Dermis microvascular lymphatic vessel endothelial cell (primary cell): ENCODE data around the gene ADAMTS5. TPM values are rescaled to one million over a fixed set of nuclear protein-coding genes. Genes with fewer than 3 reads are reported as not detected.

Experiments
- DNase-seq, 2 donors: peaks; one replicate each; pipeline versions ENCODE4 v3.0.0 to v3.0.0-alpha.2; 2010; ENCODE audit warnings: low read depth in 2 of 2
- total RNA-seq: library from RNA; depleted of rRNA; stranded (reverse); fragments of >200 nt; gene quantifications from 2 replicates; pipeline ENCODE4 v1.2.1, GENCODE V29; 2014

Gene ADAMTS5
- total RNA-seq, result 0.39 and 1.4 TPM in 2 replicates

GRCh38 chr21:26967062-26967913 lies at the start of gene ADAMTS5:
TSS of gene ADAMTS5 (minus strand) at chr21:26967088. CDS start at chr21:26966391, 697 bp downstream.
- no peak for DNase-seq

DNA sequence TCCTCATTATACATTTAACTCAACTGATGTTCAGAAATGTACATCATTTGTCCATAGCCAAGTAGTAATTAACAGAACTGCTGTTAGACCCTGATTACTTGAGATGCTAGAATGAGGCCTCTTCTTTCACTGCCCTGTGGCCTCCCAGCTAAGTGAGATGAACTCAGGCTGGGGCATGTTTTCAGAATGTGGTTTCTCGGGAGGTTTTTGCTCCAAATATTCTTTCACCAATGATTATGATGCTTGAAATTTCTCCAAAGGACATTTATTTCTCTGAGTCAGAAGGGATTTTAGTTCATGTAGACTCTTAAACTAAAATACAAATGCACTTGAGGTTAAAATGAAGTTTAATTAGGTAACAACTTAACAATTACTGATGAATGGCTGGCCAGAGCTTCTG lies 34.6 kb upstream of the ADAMTS5 start:
- no peak for DNase-seq

- DNase-seq, result no peak
Observed at GRCh38 chr21:26983576-26983975, 16.7 kb upstream of the ADAMTS5 start.

DNA sequence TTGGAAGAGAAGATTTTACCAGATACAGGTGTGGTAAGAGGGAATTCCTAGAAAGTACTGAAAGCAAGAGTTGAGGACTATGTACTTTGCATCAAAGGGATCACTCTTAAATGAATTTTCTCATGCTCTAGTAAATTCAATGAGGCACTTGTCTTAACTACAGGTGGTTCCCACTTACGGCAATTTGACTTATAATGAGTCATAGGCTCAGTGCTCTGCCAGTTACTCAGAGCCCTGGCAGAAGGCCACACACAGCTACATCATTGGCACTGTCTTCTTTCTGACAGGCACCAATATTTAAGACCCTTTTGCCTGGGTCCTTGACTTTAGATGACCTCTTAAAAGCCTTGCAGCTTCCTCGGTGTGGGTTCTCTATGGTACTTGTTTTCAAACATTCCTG lies 15.9 kb upstream of the ADAMTS5 start:
- no peak for DNase-seq

- no peak for DNase-seq
Observed at GRCh38 chr21:26977746-26978145, 10.9 kb upstream of the ADAMTS5 start.

DNA sequence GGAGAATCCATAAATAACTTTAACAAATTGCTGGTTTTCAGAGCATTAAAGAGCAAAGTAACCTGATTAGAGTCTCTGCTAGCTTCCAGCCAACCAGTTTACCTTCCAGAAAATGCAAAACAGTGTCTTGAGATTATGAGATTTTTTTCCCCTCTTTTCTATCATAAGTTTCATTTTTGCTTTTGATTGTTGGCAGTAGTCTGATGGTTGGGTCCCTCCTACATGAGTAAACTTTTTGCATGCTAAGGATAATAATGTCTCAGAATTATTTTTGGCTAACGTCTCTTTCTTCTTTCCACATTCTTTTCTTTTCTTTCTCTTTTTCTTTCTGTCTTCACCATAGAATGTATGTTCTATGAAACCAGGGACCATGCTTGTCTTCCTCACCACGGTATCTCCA lies 6.3 kb upstream of the ADAMTS5 start:
- no peak for DNase-seq

DNA sequence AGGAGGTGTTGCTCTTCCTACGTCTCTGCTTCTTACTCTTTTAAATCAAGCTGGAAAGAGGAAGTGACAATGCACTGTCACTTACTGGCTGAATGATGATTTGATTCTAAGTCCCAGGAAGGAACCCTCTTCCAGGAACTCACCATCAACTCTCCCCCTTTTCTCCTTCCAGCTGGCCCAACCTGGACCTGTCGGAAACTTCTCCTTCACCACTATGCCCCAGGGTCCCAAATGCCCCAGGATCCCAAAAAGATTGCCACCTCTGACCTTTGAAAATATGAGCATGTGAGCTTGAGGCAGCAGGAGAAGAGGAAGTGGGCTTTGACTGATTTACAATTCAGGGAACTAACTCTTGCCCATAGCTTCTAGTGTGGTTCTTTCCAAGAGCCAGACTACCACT lies 5.3 kb upstream of the ADAMTS5 start:
- no peak for DNase-seq

- DNase-seq, result no peak
Observed at GRCh38 chr21:26969971-26970725, 3.3 kb upstream of the ADAMTS5 start.

DNA sequence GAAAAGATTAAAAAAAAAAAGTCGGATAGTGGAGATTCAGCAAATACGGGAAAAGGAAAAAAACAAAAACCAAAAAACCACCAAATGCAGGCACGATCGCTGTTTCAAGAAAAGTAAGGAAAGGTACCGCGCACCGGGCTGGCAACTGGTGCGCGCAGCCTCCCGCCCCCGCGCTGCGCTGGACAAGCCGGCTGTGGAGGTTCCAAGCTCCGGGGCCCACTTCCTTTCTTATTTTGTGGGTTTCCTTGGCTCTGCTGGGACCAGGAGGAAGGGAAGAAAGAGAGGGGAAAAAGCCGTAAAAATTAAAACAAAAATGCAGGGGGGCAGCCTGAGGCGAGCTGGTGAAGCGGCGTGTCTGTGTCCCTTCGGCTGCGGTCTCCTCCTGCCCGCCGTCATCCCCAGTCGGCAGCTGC lies 233 bp downstream of the ADAMTS5 start:
- DNase-seq, result no peak

GRCh38 chr21:26965907-26966581 lies 844 bp downstream of the ADAMTS5 start:
- no peak for DNase-seq

- no peak for DNase-seq
Observed at GRCh38 chr21:26965040-26965906, 1.6 kb downstream of the ADAMTS5 start.

GRCh38 chr21:26964170-26964778 lies 2.6 kb downstream of the ADAMTS5 start:
- DNase-seq, result no peak

DNA sequence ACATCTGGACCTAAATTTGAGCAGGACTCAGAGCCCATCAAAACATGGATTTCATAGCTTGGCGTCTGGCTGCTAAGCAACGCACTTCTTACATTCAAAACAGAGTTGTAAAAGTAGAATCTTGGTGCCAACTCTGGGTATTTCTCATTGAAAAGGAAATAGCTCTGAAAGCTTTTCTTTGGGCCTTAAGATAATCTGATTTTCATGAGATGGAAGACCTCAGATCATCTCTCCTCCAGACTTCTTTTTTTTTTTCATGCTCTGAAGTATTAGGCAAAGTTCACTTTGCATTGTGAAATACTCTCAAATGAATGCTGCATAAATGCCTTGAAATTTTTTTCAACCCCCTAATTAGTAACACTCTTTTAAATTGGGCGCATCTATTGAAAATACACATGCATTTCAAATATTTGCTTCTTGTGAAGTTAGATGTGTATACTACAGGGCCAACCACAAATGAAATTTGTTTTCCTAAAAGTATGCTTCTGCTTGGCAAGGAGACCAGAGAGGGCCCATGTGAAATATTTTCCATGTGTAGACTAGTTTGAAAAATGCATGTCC lies 4.2 kb downstream of the ADAMTS5 start:
- no peak for DNase-seq

- no peak for DNase-seq
Observed at GRCh38 chr21:26961698-26962097, 5.2 kb downstream of the ADAMTS5 start.

GRCh38 chr21:26958788-26959187 lies 8.1 kb downstream of the ADAMTS5 start:
- no peak for DNase-seq

- no peak for DNase-seq
Observed at GRCh38 chr21:26956813-26957212, 10.1 kb downstream of the ADAMTS5 start.

GRCh38 chr21:26956216-26956615 lies 10.7 kb downstream of the ADAMTS5 start:
- DNase-seq, result no peak

GRCh38 chr21:26954662-26955121 lies 12.2 kb downstream of the ADAMTS5 start:
- no peak for DNase-seq

DNA sequence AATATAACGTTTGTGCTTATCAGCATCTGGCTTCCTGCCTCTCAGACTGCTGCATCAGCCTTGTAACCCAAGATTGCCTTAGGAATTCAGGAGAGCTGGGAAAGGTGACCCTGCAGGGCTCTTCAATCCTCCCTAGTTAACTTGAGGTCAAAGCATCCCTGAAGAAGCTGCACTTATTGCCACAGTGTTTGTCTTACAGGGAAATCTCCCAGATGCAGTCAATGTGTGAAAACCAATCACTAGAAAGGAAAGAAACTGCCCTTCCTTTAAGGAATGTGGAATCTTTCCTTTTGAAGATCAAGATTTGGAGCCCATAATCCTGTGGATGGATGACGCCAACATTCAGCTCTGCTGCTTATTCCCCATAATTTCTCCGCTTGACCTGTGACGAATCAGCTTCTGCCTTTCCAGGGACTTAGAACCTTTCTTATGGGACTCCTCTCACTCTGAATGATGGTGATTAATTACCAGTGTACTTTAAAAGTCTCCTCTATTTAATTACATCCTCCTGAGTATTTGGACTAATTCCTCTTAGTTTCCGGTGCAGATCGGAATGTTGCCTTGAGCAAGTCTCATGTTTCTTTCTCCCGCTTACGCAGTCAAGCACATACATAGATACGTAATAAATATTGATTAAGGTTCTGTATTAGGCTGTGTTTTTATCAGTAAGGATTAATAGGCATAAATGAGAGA lies 14.4 kb downstream of the ADAMTS5 start:
- no peak for DNase-seq

DNA sequence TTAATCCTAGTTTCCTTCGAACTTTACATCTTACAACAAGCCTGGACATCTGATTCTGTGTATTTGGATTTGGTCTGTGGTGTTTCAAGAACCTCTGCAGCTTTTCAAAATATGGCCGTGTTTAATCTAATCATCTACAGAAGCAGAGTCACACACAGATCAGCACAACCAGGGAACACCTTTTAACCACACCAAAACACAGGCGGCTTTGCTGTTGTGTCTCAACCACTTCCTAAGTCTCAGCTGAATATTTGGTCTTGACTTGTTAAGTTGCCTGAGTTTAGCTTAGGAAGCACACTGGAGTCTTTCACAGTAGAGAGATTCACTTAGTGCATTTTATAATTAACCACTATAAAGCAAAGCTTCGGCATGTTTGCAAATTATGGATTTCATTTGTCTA lies 17.1 kb downstream of the ADAMTS5 start:
- DNase-seq, result no peak
